B cell (primary cell): ENCODE results near the gene ALOX12.

Source experiments
- EZH2 ChIP-seq: IDR thresholded peaks from 2 replicates; pipeline ENCODE4 v1.6.1; 2012; ENCODE audit warnings: borderline replicate concordance, low read depth, mild to moderate bottlenecking, moderate library complexity, low read length; ENCODE audit not compliant: insufficient read depth, poor library complexity, severe bottlenecking
- TF ChIP-seq, protein P1 (sequence below): fragments of 200-600 bp; IDR thresholded peaks from one replicate; pipeline ENCODE4 v1.8.0; 2022; ENCODE audit warnings: antibody characterized with exemption, mild to moderate bottlenecking

DNA sequence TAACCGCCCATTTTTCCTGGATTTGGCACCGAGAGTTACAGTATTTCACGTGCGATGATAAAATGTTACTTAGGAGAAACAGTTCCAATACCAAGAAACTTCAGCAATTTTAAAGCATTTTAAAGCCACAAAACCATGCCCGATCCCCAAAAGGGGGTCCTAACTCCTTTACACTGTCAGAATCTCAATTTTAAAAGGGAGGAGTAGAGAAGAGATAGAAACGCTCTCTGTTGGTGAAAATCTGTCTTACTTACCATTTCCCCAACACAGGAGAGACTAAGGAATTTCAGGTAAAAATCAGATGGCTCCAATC is 16.0 kb downstream of the ALOX12 start:
- TF ChIP-seq EZH2, result no peak
- TF ChIP-seq, protein P1, sequence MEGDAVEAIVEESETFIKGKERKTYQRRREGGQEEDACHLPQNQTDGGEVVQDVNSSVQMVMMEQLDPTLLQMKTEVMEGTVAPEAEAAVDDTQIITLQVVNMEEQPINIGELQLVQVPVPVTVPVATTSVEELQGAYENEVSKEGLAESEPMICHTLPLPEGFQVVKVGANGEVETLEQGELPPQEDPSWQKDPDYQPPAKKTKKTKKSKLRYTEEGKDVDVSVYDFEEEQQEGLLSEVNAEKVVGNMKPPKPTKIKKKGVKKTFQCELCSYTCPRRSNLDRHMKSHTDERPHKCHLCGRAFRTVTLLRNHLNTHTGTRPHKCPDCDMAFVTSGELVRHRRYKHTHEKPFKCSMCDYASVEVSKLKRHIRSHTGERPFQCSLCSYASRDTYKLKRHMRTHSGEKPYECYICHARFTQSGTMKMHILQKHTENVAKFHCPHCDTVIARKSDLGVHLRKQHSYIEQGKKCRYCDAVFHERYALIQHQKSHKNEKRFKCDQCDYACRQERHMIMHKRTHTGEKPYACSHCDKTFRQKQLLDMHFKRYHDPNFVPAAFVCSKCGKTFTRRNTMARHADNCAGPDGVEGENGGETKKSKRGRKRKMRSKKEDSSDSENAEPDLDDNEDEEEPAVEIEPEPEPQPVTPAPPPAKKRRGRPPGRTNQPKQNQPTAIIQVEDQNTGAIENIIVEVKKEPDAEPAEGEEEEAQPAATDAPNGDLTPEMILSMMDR, result no peak
